HG02884 (cell line): ENCODE measurements around the gene LYPD4.
"Not testable (repeated sequence)": the region's sequence is repeated elsewhere in the genome, so short reads cannot be mapped to it uniquely, and the experiment has no call there.

ENCODE experiments used
- ATAC-seq: cut with Tn5 transposase; IDR thresholded peaks from one replicate; pipeline ENCODE4 v1.9.1; 2021; ENCODE audit warnings: mild to moderate bottlenecking, moderate library complexity; ENCODE audit not compliant: unreplicated experiment

The LYPD4 gene

GRCh38 chr19:41802770-41803169 lies 41.7 kb downstream of the LYPD4 start:
- no peak for ATAC-seq

GRCh38 chr19:41801792-41802211 lies 42.7 kb downstream of the LYPD4 start:
- no peak for ATAC-seq

GRCh38 chr19:41801031-41801430 lies 43.5 kb downstream of the LYPD4 start:
- ATAC-seq, result no peak

GRCh38 chr19:41799444-41800000 lies 45.0 kb downstream of the LYPD4 start:
- no peak for ATAC-seq

GRCh38 chr19:41796901-41797300 lies 47.6 kb downstream of the LYPD4 start:
- no peak for ATAC-seq

- no peak for ATAC-seq
Measured at GRCh38 chr19:41796362-41796761, 48.1 kb downstream of the LYPD4 start, which contains the start of gene CEACAM3. TSS of gene CEACAM3 (plus strand) at chr19:41796587. CDS start at chr19:41796678, 91 bp downstream.

GRCh38 chr19:41795031-41795461 lies 49.4 kb downstream of the LYPD4 start:
- no peak for ATAC-seq

- ATAC-seq, result no peak
Measured at GRCh38 chr19:41793414-41793727, 51.1 kb downstream of the LYPD4 start.

GRCh38 chr19:41792513-41793413 lies 51.7 kb downstream of the LYPD4 start:
- ATAC-seq, result no peak

GRCh38 chr19:41789053-41789452 lies 55.4 kb downstream of the LYPD4 start:
- ATAC-seq, result not testable (repeated sequence)

GRCh38 chr19:41788518-41788917 lies 56.0 kb downstream of the LYPD4 start:
- not testable (repeated sequence) for ATAC-seq
